GM18907 (cell line): ENCODE results near the gene TAS2R60.
"Not testable (repeated sequence)": the region's sequence is repeated elsewhere in the genome, so short reads cannot be mapped to it uniquely, and the experiment has no call there.

Experiments
- ATAC-seq: cut with Tn5 transposase; IDR thresholded peaks from one replicate; pipeline ENCODE4 v1.9.1; 2021; ENCODE audit warnings: mild to moderate bottlenecking, moderate library complexity; ENCODE audit not compliant: unreplicated experiment

The TAS2R60 gene

DNA sequence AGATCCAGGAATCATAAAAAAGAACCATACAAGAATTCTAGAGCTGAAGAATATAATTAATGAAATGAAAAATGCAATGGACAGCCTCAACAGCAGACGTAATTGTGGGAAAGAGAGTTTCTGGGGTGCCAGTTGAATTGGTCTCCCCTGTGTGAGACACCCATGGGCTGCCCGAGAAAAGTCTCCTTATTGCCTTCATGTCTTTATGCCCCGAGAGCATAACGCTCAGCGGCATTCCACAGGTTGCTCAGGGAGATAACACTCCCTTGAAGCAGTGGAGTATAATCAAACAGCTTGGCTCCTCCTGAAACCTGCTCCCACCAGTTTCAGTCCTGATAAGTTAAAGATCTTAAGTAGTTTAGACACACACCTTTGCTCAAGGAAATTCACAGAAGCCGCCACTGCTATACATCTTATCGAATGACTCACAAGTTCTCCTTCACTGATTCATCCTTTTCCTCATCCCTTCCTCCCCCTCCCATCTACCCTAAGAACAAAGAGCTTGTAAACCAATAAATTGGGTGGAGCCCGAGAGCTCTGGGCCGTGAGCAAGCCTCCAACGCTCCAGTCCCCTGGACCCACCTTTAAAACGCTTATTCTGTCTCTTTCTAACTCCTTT is 28.9 kb downstream of the TAS2R60 start:
- ATAC-seq, result not testable (repeated sequence)

DNA sequence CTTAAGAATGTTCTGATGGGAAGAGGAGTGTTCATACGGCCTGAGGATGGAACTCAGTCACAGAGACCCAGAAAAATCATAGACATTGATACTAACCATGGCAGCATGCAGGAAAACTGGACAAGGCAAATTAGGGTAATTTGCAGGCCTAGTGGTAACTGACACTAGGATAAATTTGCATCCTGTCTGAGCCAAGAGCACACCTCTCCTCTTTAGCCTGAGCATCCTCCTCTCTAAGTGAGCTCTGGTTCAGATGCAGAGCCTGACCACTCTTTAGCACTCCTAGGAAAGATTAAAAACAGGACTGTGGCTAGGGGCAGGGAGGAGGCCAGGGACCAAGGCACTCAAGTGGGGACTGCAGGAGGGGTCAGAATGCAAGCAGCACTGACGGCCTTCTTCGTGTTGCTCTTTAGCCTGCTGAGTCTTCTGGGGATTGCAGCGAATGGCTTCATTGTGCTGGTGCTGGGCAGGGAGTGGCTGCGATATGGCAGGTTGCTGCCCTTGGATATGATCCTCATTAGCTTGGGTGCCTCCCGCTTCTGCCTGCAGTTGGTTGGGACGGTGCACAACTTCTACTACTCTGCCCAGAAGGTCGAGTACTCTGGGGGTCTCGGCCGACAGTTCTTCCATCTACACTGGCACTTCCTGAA is 34.4 kb downstream of the TAS2R60 start, which contains the start of gene TAS2R41:
Gene TAS2R41 (plus strand): TSS at position 373 of the 650 bp plus-strand sequence. CDS start 0 bp downstream, at position 373.
- no peak for ATAC-seq

DNA sequence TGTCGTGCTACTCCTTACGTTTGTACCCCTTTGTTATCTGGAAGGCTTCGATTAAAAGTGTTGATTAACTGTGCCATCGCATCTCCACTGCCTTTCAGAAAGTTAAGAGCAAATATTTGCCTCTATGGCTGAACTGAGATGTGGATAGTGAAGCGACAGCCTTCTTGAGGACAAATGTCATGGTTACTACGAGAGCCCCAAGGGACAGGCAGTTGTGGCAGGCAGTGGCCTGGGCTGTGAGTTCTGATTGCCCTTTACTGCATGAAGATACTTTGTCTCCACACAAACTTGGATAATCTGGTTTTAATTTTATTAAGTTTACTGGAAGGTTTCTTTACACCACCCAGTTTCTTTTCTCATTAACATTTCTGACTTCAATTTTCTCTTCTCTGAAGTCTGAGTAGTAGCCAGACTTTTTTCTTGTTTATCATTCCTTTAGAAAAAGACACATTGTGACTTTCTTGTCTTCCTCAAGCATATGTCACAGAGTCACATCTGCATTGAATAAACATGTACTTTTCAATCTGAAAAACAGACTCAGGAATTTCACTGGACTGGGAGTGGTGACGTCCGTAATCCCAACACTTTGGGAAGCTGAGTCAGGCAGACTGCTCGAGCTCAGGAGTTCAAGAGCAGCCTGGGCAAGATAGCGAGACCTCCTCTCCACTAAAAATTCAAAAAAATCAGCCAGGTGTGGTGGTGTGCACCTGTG is 36.0 kb downstream of the TAS2R60 start:
- ATAC-seq, result no peak

DNA sequence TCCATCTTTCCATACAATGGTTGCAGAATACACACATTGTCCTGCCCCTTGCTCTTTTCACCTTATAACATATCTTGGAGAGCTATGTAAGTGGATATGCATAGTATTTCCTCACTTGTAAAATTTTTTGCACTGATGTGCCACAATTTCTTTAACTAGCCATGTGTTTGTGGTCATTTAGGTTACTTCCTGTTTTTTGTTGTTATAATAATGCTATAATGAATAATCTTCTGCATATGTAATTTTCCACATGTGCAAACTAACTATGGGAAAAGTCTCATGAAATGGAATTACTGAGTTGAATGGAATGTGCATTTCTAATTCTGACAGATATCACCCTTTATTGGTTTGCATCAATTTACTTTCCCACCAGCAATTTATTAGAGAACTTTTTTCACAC is 37.2 kb downstream of the TAS2R60 start:
- ATAC-seq, result no peak

DNA sequence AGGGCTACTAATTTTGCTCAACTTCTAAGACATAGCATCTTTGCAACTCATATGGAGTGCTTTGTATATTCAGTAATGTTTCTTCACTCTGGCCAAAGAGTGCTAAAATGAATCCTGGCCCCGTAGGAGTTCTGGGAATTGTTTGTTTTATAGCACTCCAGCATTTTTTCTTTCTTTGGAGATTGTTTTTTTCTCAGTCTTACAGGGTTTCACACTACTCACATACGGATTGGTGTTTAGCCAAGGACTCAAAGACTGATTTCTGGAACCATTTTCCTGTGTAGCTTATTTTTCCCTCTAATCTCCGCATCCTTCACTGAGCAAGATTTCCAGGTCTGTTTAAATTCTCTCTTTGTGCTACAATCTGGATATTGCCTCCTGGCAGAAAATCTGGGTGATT is 40.9 kb downstream of the TAS2R60 start:
- ATAC-seq, result no peak

DNA sequence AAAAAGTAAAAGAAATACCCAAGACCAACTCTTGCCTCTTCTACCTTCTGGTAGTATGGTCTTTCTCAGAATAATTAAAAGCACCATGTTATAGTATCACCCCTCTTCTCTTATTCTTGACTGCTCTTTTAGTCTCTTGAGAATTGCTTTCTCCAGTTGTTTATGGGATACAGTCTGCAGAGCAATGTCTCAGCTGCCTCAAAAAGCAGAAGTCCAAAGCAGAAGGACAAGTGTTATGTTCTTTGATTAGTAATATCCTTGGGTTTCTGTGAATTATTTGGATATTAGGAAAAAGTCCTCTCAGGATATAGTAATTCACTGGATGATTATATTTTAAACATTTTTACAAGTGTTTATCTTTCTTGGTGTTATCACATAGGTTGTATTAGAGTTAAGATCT is 41.8 kb downstream of the TAS2R60 start:
- no peak for ATAC-seq

DNA sequence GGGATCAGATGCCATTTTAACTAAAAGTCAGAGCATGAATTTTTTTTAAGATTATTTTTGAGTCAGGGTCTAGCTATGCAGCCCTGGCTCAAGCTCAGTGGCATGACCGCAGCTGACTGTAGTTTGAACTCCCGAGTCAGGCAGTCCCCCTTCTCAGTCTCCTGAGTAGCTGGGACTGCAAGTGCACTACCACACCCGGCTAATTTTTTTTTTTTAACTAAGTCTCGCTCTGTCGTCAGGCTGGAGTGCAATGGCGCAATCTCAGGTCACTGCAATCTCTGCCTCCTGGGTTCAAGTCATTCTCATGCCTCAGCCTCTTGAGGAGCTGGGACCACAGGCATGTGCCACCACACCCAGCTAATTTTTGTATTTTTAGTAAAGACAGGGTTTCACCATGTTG is 42.2 kb downstream of the TAS2R60 start:
- no peak for ATAC-seq

DNA sequence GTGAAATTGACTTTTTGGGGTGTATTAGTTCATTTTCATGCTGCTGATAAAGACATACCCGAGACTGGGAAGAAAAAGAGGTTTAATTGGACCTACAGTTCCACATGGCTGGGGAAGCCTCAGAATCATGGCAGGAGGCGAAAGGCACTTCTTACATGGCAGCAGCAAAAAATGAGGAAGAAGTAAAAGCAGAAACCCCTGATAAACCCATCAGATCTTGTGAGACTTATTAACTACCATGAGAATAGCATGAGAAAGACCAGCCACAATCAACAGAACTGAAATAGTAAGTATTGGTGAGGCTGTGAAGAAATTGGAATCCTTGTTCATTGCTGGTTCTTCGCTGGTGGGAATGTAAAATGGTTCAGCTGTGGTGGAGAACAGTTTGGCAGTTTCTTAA is 43.0 kb downstream of the TAS2R60 start:
- not testable (repeated sequence) for ATAC-seq

DNA sequence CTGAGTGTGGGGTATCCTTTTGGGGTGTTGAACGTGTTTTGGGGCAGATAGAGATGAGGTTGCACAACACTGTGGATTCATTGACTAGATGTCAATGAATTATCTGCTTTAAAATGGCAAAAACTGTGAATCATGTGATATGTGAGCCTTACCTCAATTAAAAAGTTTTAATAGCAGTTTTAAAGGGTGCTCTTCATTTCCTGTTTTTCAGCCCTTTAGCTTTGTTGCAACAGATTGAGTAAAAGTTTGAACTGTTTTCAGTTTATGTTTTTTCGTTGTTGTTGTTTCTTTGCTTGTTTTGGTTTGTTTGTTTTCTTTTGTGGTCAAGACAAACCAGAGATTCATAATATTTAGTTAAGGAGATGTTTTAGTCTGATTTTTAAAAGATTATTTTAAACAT is 43.8 kb downstream of the TAS2R60 start:
- ATAC-seq, result no peak

DNA sequence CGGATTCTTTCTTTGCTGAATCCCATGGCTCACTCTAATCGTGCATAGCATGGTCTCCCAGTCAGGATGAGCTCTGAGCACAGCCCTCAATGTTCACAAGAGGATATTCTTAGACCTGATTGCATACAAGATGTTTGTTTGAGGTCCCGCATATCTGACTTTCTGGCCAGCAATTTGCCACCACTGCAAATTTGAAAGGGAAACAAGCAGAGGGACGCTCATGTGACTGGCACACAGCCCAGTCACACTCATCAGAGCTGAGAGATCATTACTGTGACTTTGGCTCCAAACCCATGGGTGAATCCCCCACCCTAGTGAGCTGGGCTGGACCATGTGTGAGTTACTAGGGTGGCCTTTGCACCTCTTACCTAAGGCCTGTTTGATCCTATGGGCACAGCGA is 44.3 kb downstream of the TAS2R60 start:
- ATAC-seq, result no peak

DNA sequence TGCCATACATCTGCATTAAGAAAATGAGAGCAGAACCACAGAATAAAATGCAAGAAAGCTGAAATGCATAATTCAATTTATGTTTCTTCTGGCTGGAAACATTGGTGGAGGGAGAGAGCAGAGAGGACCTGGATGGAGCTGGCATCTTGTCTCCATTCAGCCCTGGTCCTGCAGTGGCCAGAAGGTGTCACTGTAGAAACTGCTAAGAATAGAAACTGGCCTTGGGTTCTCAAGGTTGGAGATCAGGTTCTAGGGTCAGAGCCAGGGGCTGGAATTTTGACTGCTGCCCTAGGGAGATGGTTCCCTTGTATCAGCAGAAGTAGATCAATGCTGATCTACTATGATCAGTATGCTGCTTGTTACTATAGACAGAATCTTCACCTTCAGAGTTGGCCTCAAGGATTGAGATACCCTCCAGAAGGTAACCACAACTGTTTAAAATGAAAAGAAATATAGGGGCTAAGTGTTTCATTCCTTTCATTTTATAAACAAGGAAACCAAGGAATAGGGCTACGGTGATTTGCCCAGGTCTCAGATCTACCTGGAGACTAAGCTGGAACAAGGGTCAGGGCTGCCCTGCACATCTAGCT is 47.6 kb downstream of the TAS2R60 start:
- no peak for ATAC-seq

DNA sequence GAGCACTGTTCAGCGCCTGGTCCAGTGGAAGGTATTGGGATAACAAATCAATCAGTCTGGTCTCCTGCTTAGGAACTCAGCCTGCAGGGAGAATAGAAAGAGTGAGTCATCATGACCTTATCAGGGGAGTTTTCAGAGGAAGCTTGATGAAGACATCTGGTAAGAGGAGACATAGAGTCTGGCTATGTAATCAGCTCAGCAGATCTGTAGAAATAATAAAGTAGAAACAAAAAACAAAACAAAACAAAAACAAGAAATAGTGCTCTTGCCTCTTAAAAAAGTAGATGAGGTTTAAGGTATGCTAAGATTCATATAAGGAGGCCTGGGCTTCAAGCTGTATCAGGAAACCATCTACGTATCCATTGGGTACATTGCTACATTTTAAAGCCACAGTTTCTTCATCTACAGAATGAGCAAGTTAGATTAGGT is 48.8 kb downstream of the TAS2R60 start:
- no peak for ATAC-seq

DNA sequence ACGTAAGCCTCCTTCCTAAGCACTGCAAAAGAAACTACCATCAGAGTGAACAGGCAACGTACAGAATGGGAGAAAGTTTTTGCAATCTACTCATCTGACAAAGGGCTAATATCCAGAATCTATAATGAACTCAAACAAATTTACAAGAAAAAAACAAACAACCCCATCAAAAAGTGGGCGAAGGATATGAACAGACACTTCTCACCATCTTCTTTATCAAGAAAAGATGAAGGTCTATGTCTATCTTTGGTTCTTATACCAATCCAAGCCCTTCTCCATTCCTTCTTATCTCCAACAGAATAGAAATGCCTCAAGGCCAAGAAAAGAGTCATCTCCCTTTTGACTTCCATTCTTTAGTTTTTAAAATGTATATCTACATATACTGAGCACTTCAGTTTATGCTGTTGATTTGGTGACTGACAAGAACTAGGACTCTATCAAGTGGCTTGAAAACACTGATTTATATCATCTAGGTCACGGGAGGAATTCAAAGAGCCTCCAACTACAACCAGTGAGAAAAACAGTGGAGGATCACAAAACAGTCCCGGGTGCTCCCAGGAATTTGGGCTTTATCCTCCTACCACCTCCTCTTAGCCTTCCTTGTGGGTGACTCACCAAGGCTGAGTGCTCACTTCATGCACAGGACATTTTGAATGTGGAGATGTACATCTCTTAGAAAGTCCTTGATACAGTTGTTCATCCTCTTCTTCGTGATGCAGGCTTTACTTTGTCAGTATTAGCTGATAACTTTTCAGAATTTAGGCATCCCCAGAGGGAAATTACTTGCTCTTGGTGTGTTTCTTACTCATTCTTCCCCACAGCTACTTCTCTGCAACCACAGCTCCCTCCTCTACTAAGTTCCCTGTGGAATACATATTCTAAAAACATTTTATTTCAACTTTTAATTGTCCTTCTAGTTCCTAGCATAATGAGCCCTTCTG is 49.8 kb downstream of the TAS2R60 start:
- ATAC-seq, result no peak

DNA sequence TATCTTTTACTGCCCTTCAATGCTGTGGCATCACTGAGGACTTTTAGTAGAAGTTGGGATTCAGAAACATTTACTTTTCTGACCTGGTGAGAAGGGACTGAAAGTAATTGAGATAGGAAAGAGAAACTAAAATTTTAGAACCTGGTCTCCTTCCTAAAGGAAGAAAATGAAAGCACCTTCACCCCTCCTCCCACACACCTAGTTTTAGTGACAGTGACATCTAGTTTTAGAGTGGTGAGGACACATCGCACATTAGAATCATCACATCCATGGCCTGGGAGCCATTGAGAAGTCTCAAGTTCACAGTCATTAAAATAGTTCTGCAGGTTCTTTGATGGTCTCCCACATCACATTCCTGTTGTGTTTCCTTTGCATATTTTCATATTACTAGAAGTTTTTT is 50.5 kb downstream of the TAS2R60 start:
- no peak for ATAC-seq
